Fibroblast of lung (primary cell): Measurements from ENCODE around the gene DPY19L1. TPM values are rescaled to one million over a fixed set of nuclear protein-coding genes. Genes with fewer than 3 reads are reported as not detected.

ENCODE experiments used
- DNase-seq, 2 donors: peaks; one replicate each; pipeline versions ENCODE4 v3.0.0 to v3.0.0-alpha.2; 2010; ENCODE audit warnings: low read depth in 2 of 2
- H2AFZ ChIP-seq: 2 replicates; pipeline ENCODE4 v1.5.1; 2012; ENCODE audit warnings: low read length, control low read depth, inconsistent platforms
- H3K27ac ChIP-seq: 2 replicates; pipeline ENCODE4 v1.5.1; 2011; ENCODE audit warnings: low read length, control low read depth; ENCODE audit not compliant: insufficient read depth
- H3K27me3 ChIP-seq: 2 replicates; pipeline ENCODE4 v1.5.1; 2011; ENCODE audit warnings: mild to moderate bottlenecking, low read length; ENCODE audit not compliant: control insufficient read depth, insufficient read depth
- H3K36me3 ChIP-seq: 2 replicates; pipeline ENCODE4 v1.5.1; 2011; ENCODE audit warnings: low read length; ENCODE audit not compliant: control insufficient read depth, insufficient read depth
- H3K4me1 ChIP-seq: 2 replicates; pipeline ENCODE4 v1.5.1; 2011; ENCODE audit warnings: low read length; ENCODE audit not compliant: control insufficient read depth, insufficient read depth; ENCODE audit errors: extremely low read depth
- H3K4me2 ChIP-seq: 2 replicates; pipeline ENCODE4 v1.5.1; 2011; ENCODE audit warnings: low read length, control low read depth; ENCODE audit not compliant: insufficient read depth; ENCODE audit errors: extremely low read depth
- H3K4me3 ChIP-seq, 4 experiments: fragments of 200-600 bp in 1 of 4; sonication (generic) in 1 of 4; replicated peaks in 1 of 4; 2 replicates each; pipeline ENCODE4 v1.5.1; 2011 to 2016; ENCODE audit warnings: low read length in 4 of 4, low read depth in 3 of 4, mild to moderate bottlenecking in 3 of 4, control low read depth in 2 of 4, inconsistent platforms in 1 of 4, mixed read lengths in 1 of 4; ENCODE audit not compliant: insufficient read depth in 1 of 4; ENCODE audit errors: control extremely low read depth in 1 of 4
- H3K79me2 ChIP-seq: 2 replicates; pipeline ENCODE4 v1.5.1; 2012; ENCODE audit warnings: mild to moderate bottlenecking, low read length, inconsistent platforms; ENCODE audit not compliant: control insufficient read depth, insufficient read depth
- H3K9ac ChIP-seq: 2 replicates; pipeline ENCODE4 v1.5.1; 2011; ENCODE audit warnings: mild to moderate bottlenecking, low read length, control low read depth; ENCODE audit not compliant: insufficient read depth
- H3K9me3 ChIP-seq: 2 replicates; pipeline ENCODE4 v1.5.1; 2012; ENCODE audit warnings: low read depth, low read length; ENCODE audit not compliant: control insufficient read depth, insufficient read depth
- H4K20me1 ChIP-seq: 2 replicates; pipeline ENCODE4 v1.5.1; 2011; ENCODE audit warnings: low read length; ENCODE audit not compliant: control insufficient read depth, insufficient read depth; ENCODE audit errors: extremely low read depth
- CTCF ChIP-seq, 2 donors: IDR thresholded peaks in 1 of 2; conservative IDR thresholded peaks in 1 of 2; 1 replicate in 1 of 2; 2 replicates in 1 of 2; pipeline ENCODE4 v1.5.1; 2011 to 2012; ENCODE audit warnings: low read length in 2 of 2, control low read depth in 1 of 2, inconsistent platforms in 1 of 2, low read depth in 1 of 2, mild to moderate bottlenecking in 1 of 2
- EZH2 ChIP-seq: IDR thresholded peaks from 2 replicates; pipeline ENCODE4 v1.5.1; 2012; ENCODE audit warnings: low read length, control low read depth, mild to moderate bottlenecking; ENCODE audit errors: missing control alignments
- polyA plus RNA-seq, 2 donors: library from polyadenylated mRNA; depleted of rRNA in 1 of 2; stranded (reverse) in 1 of 2; unstranded in 1 of 2; fragments of >200 nt; gene quantifications; 2 replicates each; pipeline ENCODE4 v1.2.1, GENCODE V29; 2011 to 2012; ENCODE audit warnings: missing spikeins in 1 of 2
- total RNA-seq: library from RNA; depleted of rRNA; stranded (reverse); fragments of >200 nt; gene quantifications from 2 replicates; pipeline ENCODE4 v1.2.1, GENCODE V29; 2014

Gene DPY19L1
- total and polyA plus RNA-seq, 2 donors (not counting 1 experiment from before 2014, with no cell fraction given) = 30.1 to 31.8 TPM

DNA sequence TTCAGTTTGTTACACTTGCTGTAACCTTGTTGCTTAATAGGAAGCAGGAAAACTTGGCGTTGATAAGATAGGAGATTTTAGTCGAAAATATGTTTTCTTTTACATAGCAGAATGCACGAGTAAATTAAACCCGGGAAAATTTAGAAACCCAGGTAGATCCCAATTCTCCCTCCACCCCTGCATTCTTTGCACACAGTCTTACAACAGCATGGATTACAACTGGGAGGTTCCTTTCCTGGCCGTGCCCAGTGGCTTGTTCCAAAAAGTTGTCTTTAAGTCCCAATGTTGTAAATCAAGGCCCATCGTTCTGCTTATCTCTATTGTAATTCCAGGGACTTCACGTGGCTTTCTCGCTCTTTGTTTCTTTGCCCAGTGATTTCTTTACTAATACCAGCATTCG lies 1.1 kb upstream of the DPY19L1 start:
- no peak overlapping the region for H3K27ac ChIP-seq
- no peaks in the 10 kb centered on the region for H3K27me3 ChIP-seq
- H3K9me3 ChIP-seq = no peaks in the 10 kb centered on the region
- no peaks in the 10 kb centered on the region for H3K36me3 ChIP-seq
- H3K4me1 ChIP-seq = peaks cover 2% of the 10 kb centered on the region
- no peak for TF ChIP-seq CTCF (conservative IDR thresholded peaks at IDR 0.05 in 1 of 2, IDR thresholded peaks at IDR 0.05 in 1 of 2; ENCODE audit: low read depth in 1 of 2, low read length in 2 of 2)
- TF ChIP-seq EZH2 = no peak
- H3K4me2 ChIP-seq = peak overlapping the region; percentile 87
- H4K20me1 ChIP-seq = no peaks in the 10 kb centered on the region
- peak overlapping the region; percentile 90 for H2AFZ ChIP-seq
- peak overlapping the region; percentile 70 for H3K9ac ChIP-seq
- peak overlapping the region; percentile 62 to 70 (median 67) for H3K4me3 ChIP-seq
- DNase-seq = no peak
- H3K79me2 ChIP-seq = peaks cover 8% of the 10 kb centered on the region

DNA sequence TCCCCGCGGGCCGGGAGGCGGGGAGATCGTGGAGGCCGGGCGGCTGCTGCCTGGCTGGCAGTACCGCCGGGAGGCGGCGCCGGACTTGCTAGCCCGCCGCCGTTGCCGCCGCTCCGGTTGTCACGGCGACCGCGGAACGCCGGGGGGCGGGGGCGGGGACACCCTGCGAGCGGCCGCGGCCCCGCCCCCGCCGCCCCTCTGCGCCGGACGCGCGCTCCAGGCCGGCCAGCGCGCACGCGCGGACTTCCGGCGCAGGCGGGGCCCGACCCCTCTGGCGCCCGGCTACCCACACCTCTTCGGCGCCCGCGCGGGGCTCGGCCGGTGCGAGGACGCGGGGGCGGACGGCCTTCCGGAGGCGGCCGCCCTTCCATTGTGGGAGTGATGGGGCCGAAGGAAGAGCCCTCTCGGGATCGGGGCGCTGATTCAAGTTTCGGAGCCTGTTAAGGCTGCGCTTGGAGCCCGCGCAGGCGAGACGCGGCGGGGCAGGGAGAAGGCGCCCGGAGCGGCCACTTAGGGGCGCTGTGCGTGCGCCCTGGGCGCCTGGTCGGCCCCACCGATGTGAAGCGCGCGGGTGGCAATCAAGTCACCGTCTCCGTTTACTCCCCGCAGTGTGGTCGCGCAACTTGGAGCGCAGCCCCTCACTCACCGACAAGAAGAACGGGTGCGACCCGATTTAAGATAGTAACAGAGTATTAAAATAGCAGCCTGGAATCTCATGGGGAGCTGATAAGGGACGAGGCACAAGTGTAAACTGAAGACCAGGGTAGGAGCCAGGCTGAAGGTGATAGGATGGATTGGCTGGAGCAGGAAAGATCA lies 449 bp upstream of the DPY19L1 start:
- Histone ChIP-seq H3K79me2 (peaks cover 8% of the 10 kb centered on the region), H4K20me1 (no peaks in the 10 kb centered on the region), H3K27ac (peak overlapping the region; percentile 53), H3K27me3 (no peaks in the 10 kb centered on the region), H3K4me3 (peak overlapping the region; percentile 62 to 70 (median 67)), H3K36me3 (no peaks in the 10 kb centered on the region), H2AFZ (peak overlapping the region; percentile 90), H3K9ac (peak overlapping the region; percentile 70), H3K4me1 (peaks cover 2% of the 10 kb centered on the region), H3K9me3 (no peaks in the 10 kb centered on the region), H3K4me2 (peak overlapping the region; percentile 87)
- TF ChIP-seq CTCF (conservative IDR thresholded peaks at IDR 0.05 in 1 of 2, IDR thresholded peaks at IDR 0.05 in 1 of 2; ENCODE audit: low read depth in 1 of 2, low read length in 2 of 2) (peak; percentile 61 to 75), EZH2 (no peak)
- peak; percentile 93 to 94 for DNase-seq

- H4K20me1 ChIP-seq = no peaks in the 10 kb centered on the region
- H3K4me1 ChIP-seq = peaks cover 2% of the 10 kb centered on the region
- H2AFZ ChIP-seq = peak overlapping the region; percentile 69
- no peak for TF ChIP-seq EZH2
- no peak for TF ChIP-seq CTCF (conservative IDR thresholded peaks at IDR 0.05 in 1 of 2, IDR thresholded peaks at IDR 0.05 in 1 of 2; ENCODE audit: low read depth in 1 of 2, low read length in 2 of 2)
- H3K4me3 ChIP-seq = peak overlapping the region; percentile 67 to 81 (median 75)
- DNase-seq = peak; percentile 58 to 70
- peak overlapping the region; percentile 63 for H3K27ac ChIP-seq
- H3K36me3 ChIP-seq = no peaks in the 10 kb centered on the region
- no peaks in the 10 kb centered on the region for H3K27me3 ChIP-seq
- H3K79me2 ChIP-seq = peaks cover 8% of the 10 kb centered on the region
- H3K9ac ChIP-seq = peak overlapping the region; percentile 64
- H3K9me3 ChIP-seq = no peaks in the 10 kb centered on the region
- H3K4me2 ChIP-seq = peak overlapping the region; percentile 90
These were observed 719 bp downstream of the DPY19L1 start for GRCh38 chr7:35036361-35037171.
